ENCODE data around the gene LUZP2.
"Not testable (repeated sequence)": the region's sequence is repeated elsewhere in the genome, so short reads cannot be mapped to it uniquely, and the experiment has no call there.

Gene LUZP2

GRCh38 chr11:24963852-24964251, 467.0 kb downstream of the LUZP2 start:
- H3K9me2 ChIP-seq (replicated peaks; ENCODE audit: insufficient read depth, low read length): no peaks in the 10 kb centered on the region
- no peaks in the 10 kb centered on the region for H3K79me2 ChIP-seq (ENCODE audit: low read length)
- DNase-seq: no peak
- no peak overlapping the region for H3K27ac ChIP-seq (ENCODE audit: low read length)
- no peak overlapping the region for H3K9ac ChIP-seq (ENCODE audit: low read length)
- no peaks in the 10 kb centered on the region for H3K9me3 ChIP-seq (replicated peaks; ENCODE audit: insufficient read depth, low read length)
- H2AFZ ChIP-seq (ENCODE audit: low read length): no peak overlapping the region
- no peaks in the 10 kb centered on the region for H3K36me3 ChIP-seq (replicated peaks; ENCODE audit: insufficient read depth, low read length)
- H3K4me2 ChIP-seq (ENCODE audit: low read depth, low read length): no peak overlapping the region
- H4K20me1 ChIP-seq (ENCODE audit: insufficient read depth, low read length): no peaks in the 10 kb centered on the region
- TF ChIP-seq EZH2phosphoT487 (IDR thresholded peaks at IDR 0.05; ENCODE audit: low read length) (no peak), EZH2 (optimal IDR thresholded peaks at IDR 0.05; ENCODE audit: low read depth, low read length) (no peak)
- no peaks in the 10 kb centered on the region for H3K27me3 ChIP-seq (replicated peaks; ENCODE audit: insufficient read depth, low read length)
- no peaks in the 10 kb centered on the region for H3K4me1 ChIP-seq (ENCODE audit: low read length)
- no peaks in the 10 kb centered on the region for H3F3A ChIP-seq (ENCODE audit: insufficient read depth, low read length)
- no peak overlapping the region for H3K4me3 ChIP-seq (ENCODE audit: low read length)

DNA sequence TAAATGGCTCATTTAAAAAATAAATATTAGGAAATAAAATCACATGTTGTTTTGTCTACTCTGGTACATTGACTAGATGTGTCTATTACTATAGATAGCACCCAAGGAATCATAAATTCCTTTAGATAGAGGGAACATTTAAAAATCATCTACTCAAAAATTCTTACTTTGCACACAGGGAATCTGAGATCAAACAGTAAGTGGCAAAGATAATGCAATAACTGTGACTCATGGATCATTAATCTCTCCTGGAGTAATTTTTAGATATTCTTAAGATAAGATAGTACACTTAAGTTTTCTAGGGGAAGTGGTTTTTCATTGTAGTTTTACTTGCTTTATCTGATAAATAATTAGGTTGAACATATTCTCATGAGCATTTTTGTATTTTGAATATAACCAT, 468.9 kb downstream of the LUZP2 start:
- H3K36me3 ChIP-seq (replicated peaks; ENCODE audit: insufficient read depth, low read length): no peaks in the 10 kb centered on the region
- no peak overlapping the region for H3K27ac ChIP-seq (ENCODE audit: low read length)
- no peaks in the 10 kb centered on the region for H3K9me3 ChIP-seq (replicated peaks; ENCODE audit: insufficient read depth, low read length)
- DNase-seq: no peak
- H4K20me1 ChIP-seq (ENCODE audit: insufficient read depth, low read length): no peaks in the 10 kb centered on the region
- no peaks in the 10 kb centered on the region for H3F3A ChIP-seq (ENCODE audit: insufficient read depth, low read length)
- TF ChIP-seq EZH2phosphoT487 (IDR thresholded peaks at IDR 0.05; ENCODE audit: low read length): no peak
- no peak for TF ChIP-seq EZH2 (optimal IDR thresholded peaks at IDR 0.05; ENCODE audit: low read depth, low read length)
- no peak for TF ChIP-seq CTCF (IDR thresholded peaks at IDR 0.05; ENCODE audit: low read length)
- H3K79me2 ChIP-seq (ENCODE audit: low read length): no peaks in the 10 kb centered on the region
- no peaks in the 10 kb centered on the region for H3K9me2 ChIP-seq (replicated peaks; ENCODE audit: insufficient read depth, low read length)
- H3K4me3 ChIP-seq (ENCODE audit: low read length): no peak overlapping the region
- H3K4me1 ChIP-seq (ENCODE audit: low read length): no peaks in the 10 kb centered on the region
- no peaks in the 10 kb centered on the region for H3K27me3 ChIP-seq (replicated peaks; ENCODE audit: insufficient read depth, low read length)
- no peak overlapping the region for H2AFZ ChIP-seq (ENCODE audit: low read length)
- no peak overlapping the region for H3K4me2 ChIP-seq (ENCODE audit: low read depth, low read length)
- H3K9ac ChIP-seq (ENCODE audit: low read length): no peak overlapping the region

DNA sequence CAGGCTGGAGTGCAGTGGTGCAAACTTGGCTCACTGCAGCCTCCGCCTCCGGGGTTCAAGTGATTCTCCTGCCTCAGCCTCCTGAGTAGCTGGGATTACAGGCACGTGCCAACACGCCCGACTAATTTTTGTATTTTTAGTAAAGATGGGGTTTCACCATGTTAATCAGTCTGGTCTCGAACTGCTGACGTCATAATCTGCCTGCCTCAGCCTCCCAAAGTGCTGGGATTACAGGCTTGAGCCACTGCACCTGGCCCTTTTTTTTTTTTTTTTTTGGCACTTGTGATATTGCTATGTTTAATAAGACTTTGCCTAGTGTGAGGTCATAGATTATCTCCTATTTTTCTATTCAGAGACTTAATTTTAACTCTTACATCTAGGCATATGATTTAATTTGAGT, 497.1 kb downstream of the LUZP2 start:
- H3K9ac ChIP-seq (ENCODE audit: low read length); H3F3A ChIP-seq (ENCODE audit: insufficient read depth, low read length); DNase-seq; H3K4me3 ChIP-seq (ENCODE audit: low read length); H3K79me2 ChIP-seq (ENCODE audit: low read length); H3K9me3 ChIP-seq (replicated peaks; ENCODE audit: insufficient read depth, low read length); H4K20me1 ChIP-seq (ENCODE audit: insufficient read depth, low read length); H3K36me3 ChIP-seq (replicated peaks; ENCODE audit: insufficient read depth, low read length); H2AFZ ChIP-seq (ENCODE audit: low read length); H3K4me2 ChIP-seq (ENCODE audit: low read depth, low read length); H3K9me2 ChIP-seq (replicated peaks; ENCODE audit: insufficient read depth, low read length); H3K27ac ChIP-seq (ENCODE audit: low read length); H3K4me1 ChIP-seq (ENCODE audit: low read length); H3K27me3 ChIP-seq (replicated peaks; ENCODE audit: insufficient read depth, low read length): not testable (repeated sequence)

GRCh38 chr11:24999929-25000328, 503.1 kb downstream of the LUZP2 start:
- not testable (repeated sequence) for H3K4me3 ChIP-seq (ENCODE audit: low read length); H3K9me2 ChIP-seq (replicated peaks; ENCODE audit: insufficient read depth, low read length); H3K4me2 ChIP-seq (ENCODE audit: low read depth, low read length); H3K9me3 ChIP-seq (replicated peaks; ENCODE audit: insufficient read depth, low read length); H3F3A ChIP-seq (ENCODE audit: insufficient read depth, low read length); H3K9ac ChIP-seq (ENCODE audit: low read length); H4K20me1 ChIP-seq (ENCODE audit: insufficient read depth, low read length); H3K4me1 ChIP-seq (ENCODE audit: low read length); H3K27me3 ChIP-seq (replicated peaks; ENCODE audit: insufficient read depth, low read length); H3K27ac ChIP-seq (ENCODE audit: low read length); DNase-seq; H3K36me3 ChIP-seq (replicated peaks; ENCODE audit: insufficient read depth, low read length); H2AFZ ChIP-seq (ENCODE audit: low read length); H3K79me2 ChIP-seq (ENCODE audit: low read length)

GRCh38 chr11:25037431-25037830, 540.6 kb downstream of the LUZP2 start:
- Histone ChIP-seq H3K4me2 (ENCODE audit: low read depth, low read length) (peak overlapping the region; percentile 11; the same call in 1 of the 2 replicates), H3K4me1 (ENCODE audit: low read length) (peaks cover 14% of the 10 kb centered on the region), H3K27ac (ENCODE audit: low read length) (peak overlapping the region; percentile 43; the same call in 1 of the 2 replicates), H3K79me2 (ENCODE audit: low read length) (no peaks in the 10 kb centered on the region), H2AFZ (ENCODE audit: low read length) (peak overlapping the region; percentile 36), H3K4me3 (ENCODE audit: low read length) (no peak overlapping the region), H3F3A (ENCODE audit: insufficient read depth, low read length) (peaks cover 4% of the 10 kb centered on the region; the same call in 1 of the 2 replicates), H3K36me3 (replicated peaks; ENCODE audit: insufficient read depth, low read length) (no peaks in the 10 kb centered on the region), H3K9me3 (replicated peaks; ENCODE audit: insufficient read depth, low read length) (no peaks in the 10 kb centered on the region), H3K9me2 (replicated peaks; ENCODE audit: insufficient read depth, low read length) (no peaks in the 10 kb centered on the region), H4K20me1 (ENCODE audit: insufficient read depth, low read length) (no peaks in the 10 kb centered on the region), H3K9ac (ENCODE audit: low read length) (no peak overlapping the region), H3K27me3 (replicated peaks; ENCODE audit: insufficient read depth, low read length) (no peaks in the 10 kb centered on the region)
- peak; percentile 68 for DNase-seq
- TF ChIP-seq EZH2phosphoT487 (IDR thresholded peaks at IDR 0.05; ENCODE audit: low read length) (no peak), EZH2 (optimal IDR thresholded peaks at IDR 0.05; ENCODE audit: low read depth, low read length) (no peak), CTCF (IDR thresholded peaks at IDR 0.05; ENCODE audit: low read length) (no peak)
